ENCODE measurements around the gene CNIH1.
"Not testable (repeated sequence)": the region's sequence is repeated elsewhere in the genome, so short reads cannot be mapped to it uniquely, and the experiment has no call there.

The CNIH1 gene

DNA sequence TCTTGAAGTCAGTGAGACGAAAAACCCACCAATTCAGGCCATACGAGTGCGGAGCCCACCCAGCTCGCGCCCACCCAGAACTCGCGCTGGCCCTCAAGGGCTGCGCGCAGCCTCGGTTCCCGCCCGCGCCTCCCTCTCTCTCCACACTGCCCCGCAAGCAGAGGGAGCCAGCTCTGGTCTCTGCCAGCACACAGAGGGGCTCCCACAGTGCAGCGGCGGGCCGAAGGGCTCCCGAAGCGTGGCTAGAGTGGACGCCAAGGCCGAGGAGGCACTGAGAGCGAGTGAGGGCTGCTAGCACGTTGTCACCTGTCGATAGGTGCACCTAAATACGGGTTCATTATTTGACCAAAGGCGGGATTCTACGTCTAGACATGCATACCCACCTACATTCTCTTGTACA, 46.6 kb downstream of the CNIH1 start:
- DNase-seq (ENCODE audit: insufficient read length, low spot score) (no peak), FAIRE-seq (no peak)
- no peak for TF ChIP-seq POLR2AphosphoS5 (IDR thresholded peaks at IDR 0.05; ENCODE audit: low read depth, low read length)
- TF ChIP-seq SPI1 (IDR thresholded peaks at IDR 0.05; ENCODE audit: low read depth, low read length), result no peak
- TF ChIP-seq PAX5 (IDR thresholded peaks at IDR 0.05; ENCODE audit: insufficient read depth, low read length, severe bottlenecking), result no peak
- no peak for TF ChIP-seq POLR2A (IDR thresholded peaks at IDR 0.05; ENCODE audit: low read depth, low read length)
- TF ChIP-seq TAF1 (IDR thresholded peaks at IDR 0.05; ENCODE audit: low read depth, low read length), result no peak
- no peak for TF ChIP-seq POU2F2 (IDR thresholded peaks at IDR 0.05; ENCODE audit: low read depth, low read length)

- FAIRE-seq, result not testable (repeated sequence)
Measured at GRCh38 chr14:54392986-54393884, 47.9 kb downstream of the CNIH1 start.

GRCh38 chr14:54392131-54392859, 48.9 kb downstream of the CNIH1 start:
- DNase-seq (ENCODE audit: insufficient read length, low spot score), result no peak
- no peak for FAIRE-seq
- TF ChIP-seq TAF1 (IDR thresholded peaks at IDR 0.05; ENCODE audit: low read depth, low read length) (no peak), PAX5 (IDR thresholded peaks at IDR 0.05; ENCODE audit: insufficient read depth, low read length, severe bottlenecking) (no peak), POLR2A (IDR thresholded peaks at IDR 0.05; ENCODE audit: low read depth, low read length) (no peak), POU2F2 (IDR thresholded peaks at IDR 0.05; ENCODE audit: low read depth, low read length) (no peak), POLR2AphosphoS5 (IDR thresholded peaks at IDR 0.05; ENCODE audit: low read depth, low read length) (no peak), SPI1 (IDR thresholded peaks at IDR 0.05; ENCODE audit: low read depth, low read length) (no peak)

More at GRCh38 chr14:54392986-54393884, 47.9 kb downstream of the CNIH1 start:
- not testable (repeated sequence) for DNase-seq (ENCODE audit: insufficient read length, low spot score)

- FAIRE-seq (no peak), DNase-seq (ENCODE audit: insufficient read length, low spot score) (no peak)
- no peak for TF ChIP-seq POU2F2 (IDR thresholded peaks at IDR 0.05; ENCODE audit: low read depth, low read length)
- no peak for TF ChIP-seq SPI1 (IDR thresholded peaks at IDR 0.05; ENCODE audit: low read depth, low read length)
- TF ChIP-seq POLR2AphosphoS5 (IDR thresholded peaks at IDR 0.05; ENCODE audit: low read depth, low read length), result no peak
- no peak for TF ChIP-seq POLR2A (IDR thresholded peaks at IDR 0.05; ENCODE audit: low read depth, low read length)
- no peak for TF ChIP-seq TAF1 (IDR thresholded peaks at IDR 0.05; ENCODE audit: low read depth, low read length)
- TF ChIP-seq PAX5 (IDR thresholded peaks at IDR 0.05; ENCODE audit: insufficient read depth, low read length, severe bottlenecking), result no peak
Measured at GRCh38 chr14:54387328-54387727, 53.8 kb downstream of the CNIH1 start.

DNA sequence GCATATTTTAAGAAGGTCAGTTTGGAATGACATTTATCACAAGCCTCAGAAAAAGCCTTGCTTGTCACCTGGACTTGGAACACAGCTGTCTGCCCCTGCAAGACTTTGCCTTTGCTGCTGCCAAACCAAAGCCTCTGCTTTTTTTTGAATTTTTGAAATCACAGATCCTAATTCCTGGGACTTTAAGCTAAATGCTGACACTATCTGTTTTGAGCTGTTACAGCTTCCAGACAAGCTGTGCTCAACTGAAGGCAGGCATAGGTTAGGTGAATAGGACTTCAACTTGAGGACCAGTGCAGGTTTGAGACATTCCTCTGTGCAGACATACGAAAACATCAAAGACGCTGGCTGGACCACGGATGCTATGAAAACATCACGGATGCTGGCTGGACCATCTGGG, 55.6 kb downstream of the CNIH1 start:
- TF ChIP-seq POLR2AphosphoS5 (IDR thresholded peaks at IDR 0.05; ENCODE audit: low read depth, low read length) (no peak), POU2F2 (IDR thresholded peaks at IDR 0.05; ENCODE audit: low read depth, low read length) (no peak), TAF1 (IDR thresholded peaks at IDR 0.05; ENCODE audit: low read depth, low read length) (no peak), PAX5 (IDR thresholded peaks at IDR 0.05; ENCODE audit: insufficient read depth, low read length, severe bottlenecking) (no peak), POLR2A (IDR thresholded peaks at IDR 0.05; ENCODE audit: low read depth, low read length) (no peak), SPI1 (IDR thresholded peaks at IDR 0.05; ENCODE audit: low read depth, low read length) (no peak)
- DNase-seq (ENCODE audit: insufficient read length, low spot score) (no peak), FAIRE-seq (no peak)

- FAIRE-seq (no peak), DNase-seq (ENCODE audit: insufficient read length, low spot score) (no peak)
- TF ChIP-seq TAF1 (IDR thresholded peaks at IDR 0.05; ENCODE audit: low read depth, low read length), result no peak
- TF ChIP-seq POU2F2 (IDR thresholded peaks at IDR 0.05; ENCODE audit: low read depth, low read length), result no peak
- no peak for TF ChIP-seq PAX5 (IDR thresholded peaks at IDR 0.05; ENCODE audit: insufficient read depth, low read length, severe bottlenecking)
- TF ChIP-seq POLR2AphosphoS5 (IDR thresholded peaks at IDR 0.05; ENCODE audit: low read depth, low read length), result no peak
- no peak for TF ChIP-seq POLR2A (IDR thresholded peaks at IDR 0.05; ENCODE audit: low read depth, low read length)
- TF ChIP-seq SPI1 (IDR thresholded peaks at IDR 0.05; ENCODE audit: low read depth, low read length), result no peak
Measured at GRCh38 chr14:54383835-54384234, 57.3 kb downstream of the CNIH1 start.

- DNase-seq (ENCODE audit: insufficient read length, low spot score) (no peak), FAIRE-seq (no peak)
- TF ChIP-seq POU2F2 (IDR thresholded peaks at IDR 0.05; ENCODE audit: low read depth, low read length), result no peak
- no peak for TF ChIP-seq TAF1 (IDR thresholded peaks at IDR 0.05; ENCODE audit: low read depth, low read length)
- TF ChIP-seq POLR2AphosphoS5 (IDR thresholded peaks at IDR 0.05; ENCODE audit: low read depth, low read length), result no peak
- TF ChIP-seq SPI1 (IDR thresholded peaks at IDR 0.05; ENCODE audit: low read depth, low read length), result no peak
- TF ChIP-seq PAX5 (IDR thresholded peaks at IDR 0.05; ENCODE audit: insufficient read depth, low read length, severe bottlenecking), result no peak
- no peak for TF ChIP-seq POLR2A (IDR thresholded peaks at IDR 0.05; ENCODE audit: low read depth, low read length)
Measured at GRCh38 chr14:54381821-54382220, 59.4 kb downstream of the CNIH1 start.

GRCh38 chr14:54380558-54380957, 60.6 kb downstream of the CNIH1 start:
- FAIRE-seq; DNase-seq (ENCODE audit: insufficient read length, low spot score): not testable (repeated sequence)

DNA sequence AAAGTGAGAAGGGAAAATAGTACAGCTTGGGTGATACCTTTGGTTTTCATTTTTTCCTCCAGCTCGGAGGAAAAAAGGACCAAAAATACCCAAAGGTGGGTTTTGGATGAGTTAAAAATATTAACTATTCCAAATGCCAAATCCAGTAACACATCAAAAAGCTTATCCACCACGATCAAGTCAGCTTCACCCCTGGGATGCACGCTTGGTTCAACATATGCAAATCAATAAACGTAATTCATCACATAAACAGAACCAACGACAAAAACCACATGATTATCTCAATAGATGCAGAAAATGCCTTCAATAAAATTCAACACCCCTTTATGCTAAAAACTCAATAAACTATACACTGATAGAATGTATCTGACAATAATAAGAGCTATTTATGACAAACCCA, 62.3 kb downstream of the CNIH1 start:
- not testable (repeated sequence) for FAIRE-seq; DNase-seq (ENCODE audit: insufficient read length, low spot score)

DNA sequence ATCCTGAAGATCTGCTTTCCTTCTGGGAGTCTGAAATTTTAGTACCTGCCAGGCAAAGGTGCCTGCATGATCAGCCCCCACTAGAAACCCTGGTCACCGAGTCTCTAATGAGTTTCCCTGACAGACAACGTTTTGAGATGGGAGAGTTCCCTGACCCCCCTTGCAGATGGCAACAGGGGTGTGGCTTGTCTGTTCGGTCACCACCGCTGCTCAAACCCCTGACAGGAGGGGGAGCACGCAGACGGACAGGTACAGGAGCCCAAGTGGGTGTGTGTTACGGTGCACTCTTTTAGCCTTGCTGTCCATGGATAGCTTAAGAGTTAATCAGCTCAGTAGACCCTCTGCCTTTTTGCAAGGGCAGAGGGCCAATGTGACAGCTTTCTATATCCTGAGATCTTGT, 63.7 kb downstream of the CNIH1 start:
- no peak for FAIRE-seq
- no peak for DNase-seq (ENCODE audit: insufficient read length, low spot score)
- TF ChIP-seq TAF1 (IDR thresholded peaks at IDR 0.05; ENCODE audit: low read depth, low read length), result no peak
- TF ChIP-seq POLR2AphosphoS5 (IDR thresholded peaks at IDR 0.05; ENCODE audit: low read depth, low read length), result no peak
- no peak for TF ChIP-seq POLR2A (IDR thresholded peaks at IDR 0.05; ENCODE audit: low read depth, low read length)
- no peak for TF ChIP-seq PAX5 (IDR thresholded peaks at IDR 0.05; ENCODE audit: insufficient read depth, low read length, severe bottlenecking)
- no peak for TF ChIP-seq POU2F2 (IDR thresholded peaks at IDR 0.05; ENCODE audit: low read depth, low read length)
- no peak for TF ChIP-seq SPI1 (IDR thresholded peaks at IDR 0.05; ENCODE audit: low read depth, low read length)

Data from GM12891 (cell line).